DOHH2 (cell line): ENCODE results near the gene POLR1D.

Source experiments
- H3F3A ChIP-seq: fragments of 200-600 bp; sonication (generic), shearing (Covaris generic); 2 replicates; pipeline ENCODE4 v1.6.0; 2016; ENCODE audit warnings: antibody characterized with exemption, mild to moderate bottlenecking; ENCODE audit not compliant: control insufficient read depth, insufficient read depth
- H3K27ac ChIP-seq: fragments of 200-600 bp; sonication (generic); 2 replicates; pipeline ENCODE4 v1.5.1; 2014; ENCODE audit warnings: low read depth, mild to moderate bottlenecking, low read length, moderate library complexity
- H3K27me3 ChIP-seq: fragments of 200-600 bp; sonication (generic); 2 replicates; pipeline ENCODE4 v1.6.1; 2014; ENCODE audit warnings: mild to moderate bottlenecking, low read length, mixed read lengths; ENCODE audit not compliant: control insufficient read depth
- H3K36me3 ChIP-seq: fragments of 200-600 bp; sonication (generic); 2 replicates; pipeline ENCODE4 v1.6.1; 2014; ENCODE audit warnings: mild to moderate bottlenecking, low read length, moderate library complexity, mixed read lengths; ENCODE audit not compliant: control insufficient read depth
- H3K4me1 ChIP-seq: fragments of 200-600 bp; sonication (generic); 2 replicates; pipeline ENCODE4 v1.6.1; 2014; ENCODE audit warnings: mild to moderate bottlenecking, low read length, mixed read lengths; ENCODE audit not compliant: control insufficient read depth
- H3K4me2 ChIP-seq: fragments of 200-600 bp; sonication (generic); 2 replicates; pipeline ENCODE4 v1.6.0; 2014; ENCODE audit warnings: mild to moderate bottlenecking, low read length, moderate library complexity
- H3K4me3 ChIP-seq: fragments of 200-600 bp; sonication (generic); 2 replicates; pipeline ENCODE4 v1.5.1; 2014; ENCODE audit warnings: mild to moderate bottlenecking, low read length, mixed read lengths
- H3K79me2 ChIP-seq: fragments of 200-600 bp; sonication (generic); 2 replicates; pipeline ENCODE4 v1.6.1; 2014; ENCODE audit warnings: mild to moderate bottlenecking, low read length, mixed read lengths; ENCODE audit not compliant: control insufficient read depth
- H3K9me2 ChIP-seq: fragments of 200-600 bp; sonication (generic); replicated peaks from 2 replicates; pipeline ENCODE4 v1.6.1; 2014; ENCODE audit warnings: mild to moderate bottlenecking, low read length, mixed read lengths; ENCODE audit not compliant: control insufficient read depth
- H3K9me3 ChIP-seq: fragments of 200-600 bp; sonication (generic); 2 replicates; pipeline ENCODE4 v1.6.1; 2014; ENCODE audit warnings: antibody characterized with exemption, low read length, mixed read lengths; ENCODE audit not compliant: control insufficient read depth, insufficient read depth
- H4K20me1 ChIP-seq: fragments of 200-600 bp; sonication (generic); 2 replicates; pipeline ENCODE4 v1.6.0; 2014; ENCODE audit warnings: low read depth, mild to moderate bottlenecking, antibody characterized with exemption, low read length, moderate library complexity; ENCODE audit not compliant: control insufficient read depth, insufficient read depth
- CTCF ChIP-seq: fragments of 200-600 bp; sonication (generic); IDR thresholded peaks from one replicate; pipeline ENCODE4 v1.5.1; 2014; ENCODE audit warnings: antibody characterized with exemption, mild to moderate bottlenecking, low read depth, low read length; ENCODE audit not compliant: poor library complexity, severe bottlenecking
- EZH2phosphoT487 ChIP-seq: fragments of 200-600 bp; sonication (generic); IDR thresholded peaks from 2 replicates; pipeline ENCODE4 v1.6.1; 2017; ENCODE audit warnings: borderline replicate concordance, mild to moderate bottlenecking, antibody characterized with exemption, low read length, moderate library complexity, mixed read lengths

POLR1D gene

GRCh38 chr13:27662738-27663470 lies 41.2 kb downstream of the POLR1D start:
- Histone ChIP-seq H3K9me3 (no peaks in the 10 kb centered on the region), H3K4me3 (no peak overlapping the region), H3K9me2 (no peaks in the 10 kb centered on the region), H3F3A (no peaks in the 10 kb centered on the region), H3K4me1 (no peaks in the 10 kb centered on the region), H3K27ac (no peak overlapping the region), H3K4me2 (no peak overlapping the region), H3K27me3 (no peaks in the 10 kb centered on the region), H3K36me3 (peaks cover 24% of the 10 kb centered on the region), H3K79me2 (peaks cover 10% of the 10 kb centered on the region), H4K20me1 (no peaks in the 10 kb centered on the region)
- no peak for TF ChIP-seq EZH2phosphoT487

- Histone ChIP-seq H3K27ac (no peak overlapping the region), H3K4me2 (no peak overlapping the region), H3K79me2 (peaks cover 4% of the 10 kb centered on the region; the same call in 1 of the 2 replicates), H3K9me3 (no peaks in the 10 kb centered on the region), H3K36me3 (peaks cover 26% of the 10 kb centered on the region), H4K20me1 (no peaks in the 10 kb centered on the region), H3F3A (no peaks in the 10 kb centered on the region), H3K27me3 (no peaks in the 10 kb centered on the region), H3K4me1 (no peaks in the 10 kb centered on the region), H3K4me3 (no peak overlapping the region), H3K9me2 (no peaks in the 10 kb centered on the region)
- TF ChIP-seq CTCF, result no peak
- TF ChIP-seq EZH2phosphoT487, result no peak
These were observed 42.3 kb downstream of the POLR1D start for GRCh38 chr13:27663947-27664346.

DNA sequence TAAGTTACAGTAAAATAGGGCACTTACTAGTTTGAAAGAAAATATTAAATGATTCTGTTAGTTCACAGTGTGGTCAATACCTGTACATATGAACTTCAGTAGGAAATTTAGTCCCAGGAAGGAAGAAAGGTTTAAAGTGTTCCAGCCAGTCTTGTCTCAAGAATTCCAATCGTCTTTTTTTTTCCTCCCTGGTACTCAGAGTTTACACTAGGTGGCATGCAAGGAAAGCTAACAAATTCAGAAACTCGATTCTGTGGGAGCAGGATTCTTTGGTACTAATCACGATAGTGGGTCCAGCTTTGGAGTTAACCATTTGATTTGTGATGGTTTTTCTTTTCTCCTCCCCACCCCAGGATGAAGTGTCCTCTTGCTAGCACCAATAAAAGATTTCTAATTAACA lies 43.6 kb downstream of the POLR1D start:
- Histone ChIP-seq H3K79me2 (peaks cover 4% of the 10 kb centered on the region; the same call in 1 of the 2 replicates), H3K4me1 (no peaks in the 10 kb centered on the region), H3K4me2 (no peak overlapping the region), H3K27ac (no peak overlapping the region), H3F3A (no peaks in the 10 kb centered on the region), H3K36me3 (peaks cover 18% of the 10 kb centered on the region), H3K4me3 (no peak overlapping the region), H3K9me2 (no peaks in the 10 kb centered on the region), H4K20me1 (no peaks in the 10 kb centered on the region), H3K9me3 (no peaks in the 10 kb centered on the region), H3K27me3 (no peaks in the 10 kb centered on the region)
- TF ChIP-seq EZH2phosphoT487 (no peak), CTCF (no peak)

DNA sequence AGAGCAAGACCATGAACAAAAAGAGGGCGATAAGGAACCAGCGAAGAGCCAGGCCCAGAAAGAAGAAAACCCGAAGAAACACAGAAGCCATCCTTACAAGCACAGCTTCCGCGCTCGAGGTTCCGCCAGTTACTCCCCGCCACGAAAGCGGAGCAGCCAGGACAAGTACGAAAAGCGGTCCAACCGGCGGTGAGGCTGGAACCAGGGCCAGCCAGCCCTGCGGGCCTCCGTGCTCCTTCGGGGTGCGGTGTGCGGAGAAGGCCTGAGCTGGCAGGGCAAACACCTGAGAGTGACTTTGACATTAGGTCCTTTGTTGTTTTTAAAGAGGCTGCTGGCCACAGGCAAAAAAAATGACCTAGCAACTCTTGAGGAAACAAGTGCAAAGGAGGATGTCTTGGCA lies 44.1 kb downstream of the POLR1D start:
- TF ChIP-seq CTCF, result no peak
- TF ChIP-seq EZH2phosphoT487, result no peak
- H3K79me2 ChIP-seq, result peaks cover 4% of the 10 kb centered on the region; the same call in 1 of the 2 replicates
- H4K20me1 ChIP-seq, result no peaks in the 10 kb centered on the region
- no peaks in the 10 kb centered on the region for H3K27me3 ChIP-seq
- no peak overlapping the region for H3K4me3 ChIP-seq
- H3K4me2 ChIP-seq, result no peak overlapping the region
- H3K9me2 ChIP-seq, result no peaks in the 10 kb centered on the region
- H3K36me3 ChIP-seq, result peaks cover 18% of the 10 kb centered on the region
- H3K4me1 ChIP-seq, result no peaks in the 10 kb centered on the region
- H3F3A ChIP-seq, result no peaks in the 10 kb centered on the region
- no peak overlapping the region for H3K27ac ChIP-seq
- no peaks in the 10 kb centered on the region for H3K9me3 ChIP-seq
